Measurements from ENCODE around the gene GRN. TPM values are rescaled to one million over a fixed set of nuclear protein-coding genes. Genes with fewer than 3 reads are reported as not detected.

The GRN gene
- total and polyA plus RNA-seq, 2 of the 13 experiments (the other 11 are each of a cell fraction or from before 2014, with no cell fraction given), result 86.6 to 143 TPM

DNA sequence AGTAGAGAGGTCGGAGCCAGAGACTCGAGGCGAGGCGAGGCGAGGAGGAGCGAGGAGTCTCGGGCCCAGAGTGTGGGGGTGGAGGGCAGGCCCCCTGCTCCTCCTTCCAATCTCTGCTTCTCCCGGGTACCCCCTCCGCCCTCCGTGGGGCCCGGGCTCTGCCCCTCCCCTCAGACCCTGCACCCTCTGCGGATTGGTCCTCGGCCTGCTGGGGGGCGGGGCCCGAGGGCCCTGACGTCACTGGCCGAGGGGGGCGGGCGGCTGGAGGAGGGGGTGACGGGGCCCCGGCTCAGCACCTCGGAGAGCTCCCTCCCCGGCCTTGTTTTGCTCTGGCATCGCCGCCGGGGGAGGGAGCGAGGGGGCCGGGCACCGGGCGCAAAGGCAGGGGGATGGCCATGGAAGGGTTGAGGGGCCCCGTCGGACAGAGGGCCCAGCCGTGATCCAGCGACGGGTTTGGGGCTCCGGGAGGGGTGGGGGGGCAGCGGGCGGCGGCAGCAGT is 36.7 kb upstream of the GRN start, which contains the start of gene RUNDC3A (continued):
- TF ChIP-seq PHB2 (IDR thresholded peaks at IDR 0.05; ENCODE audit: partially characterized antibody) (no peak), SIN3A (IDR thresholded peaks at IDR 0.05; ENCODE audit: borderline replicate concordance, low read depth, low read length) (peak; percentile 88; the same call in 1 of the 2 replicates), ZSCAN25 (CRISPR knock-in tag; IDR thresholded peaks at IDR 0.05) (no peak; the same call in 1 of the 2 replicates), GATA4 (IDR thresholded peaks at IDR 0.05; ENCODE audit: borderline replicate concordance, low read depth) (no peak), RBM39 (IDR thresholded peaks at IDR 0.05; ENCODE audit: low read depth, low read length, poor library complexity, severe bottlenecking) (no peak), ZKSCAN5 (CRISPR knock-in tag; IDR thresholded peaks at IDR 0.05) (no peak), ZNF432 (CRISPR knock-in tag; IDR thresholded peaks at IDR 0.05; ENCODE audit: borderline replicate concordance) (no peak), MAFF (IDR thresholded peaks at IDR 0.05; ENCODE audit: low read depth, low read length) (no peak), SRSF1 (optimal IDR thresholded peaks at IDR 0.05; ENCODE audit: low read depth, low read length) (no peak), ZNF672 (CRISPR knock-in tag; IDR thresholded peaks at IDR 0.05) (peak; percentile 63; the same call in 1 of the 2 replicates), ZNF264 (CRISPR knock-in tag; IDR thresholded peaks at IDR 0.05) (0 out of 2 replicates have a peak, but pooled peaks have one; percentile 47), ZNF101 (CRISPR knock-in tag; IDR thresholded peaks at IDR 0.05; ENCODE audit: borderline replicate concordance, low read depth) (no peak), REPIN1 (CRISPR knock-in tag; IDR thresholded peaks at IDR 0.05; ENCODE audit: borderline replicate concordance, low read depth) (no peak), POLR2AphosphoS2 (IDR thresholded peaks at IDR 0.05; ENCODE audit: low read depth, low read length) (no peak), PRMT3 (CRISPR knock-in tag; IDR thresholded peaks at IDR 0.05; ENCODE audit: borderline replicate concordance, low read depth) (no peak)
- TF ChIP-seq, protein P1, sequence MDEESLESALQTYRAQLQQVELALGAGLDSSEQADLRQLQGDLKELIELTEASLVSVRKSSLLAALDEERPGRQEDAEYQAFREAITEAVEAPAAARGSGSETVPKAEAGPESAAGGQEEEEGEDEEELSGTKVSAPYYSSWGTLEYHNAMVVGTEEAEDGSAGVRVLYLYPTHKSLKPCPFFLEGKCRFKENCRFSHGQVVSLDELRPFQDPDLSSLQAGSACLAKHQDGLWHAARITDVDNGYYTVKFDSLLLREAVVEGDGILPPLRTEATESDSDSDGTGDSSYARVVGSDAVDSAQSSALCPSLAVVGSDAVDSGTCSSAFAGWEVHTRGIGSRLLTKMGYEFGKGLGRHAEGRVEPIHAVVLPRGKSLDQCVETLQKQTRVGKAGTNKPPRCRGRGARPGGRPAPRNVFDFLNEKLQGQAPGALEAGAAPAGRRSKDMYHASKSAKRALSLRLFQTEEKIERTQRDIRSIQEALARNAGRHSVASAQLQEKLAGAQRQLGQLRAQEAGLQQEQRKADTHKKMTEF (CRISPR knock-in tag; IDR thresholded peaks at IDR 0.05), result peak; percentile 89; the same call in 1 of the 2 replicates
- TF ChIP-seq, protein P2, sequence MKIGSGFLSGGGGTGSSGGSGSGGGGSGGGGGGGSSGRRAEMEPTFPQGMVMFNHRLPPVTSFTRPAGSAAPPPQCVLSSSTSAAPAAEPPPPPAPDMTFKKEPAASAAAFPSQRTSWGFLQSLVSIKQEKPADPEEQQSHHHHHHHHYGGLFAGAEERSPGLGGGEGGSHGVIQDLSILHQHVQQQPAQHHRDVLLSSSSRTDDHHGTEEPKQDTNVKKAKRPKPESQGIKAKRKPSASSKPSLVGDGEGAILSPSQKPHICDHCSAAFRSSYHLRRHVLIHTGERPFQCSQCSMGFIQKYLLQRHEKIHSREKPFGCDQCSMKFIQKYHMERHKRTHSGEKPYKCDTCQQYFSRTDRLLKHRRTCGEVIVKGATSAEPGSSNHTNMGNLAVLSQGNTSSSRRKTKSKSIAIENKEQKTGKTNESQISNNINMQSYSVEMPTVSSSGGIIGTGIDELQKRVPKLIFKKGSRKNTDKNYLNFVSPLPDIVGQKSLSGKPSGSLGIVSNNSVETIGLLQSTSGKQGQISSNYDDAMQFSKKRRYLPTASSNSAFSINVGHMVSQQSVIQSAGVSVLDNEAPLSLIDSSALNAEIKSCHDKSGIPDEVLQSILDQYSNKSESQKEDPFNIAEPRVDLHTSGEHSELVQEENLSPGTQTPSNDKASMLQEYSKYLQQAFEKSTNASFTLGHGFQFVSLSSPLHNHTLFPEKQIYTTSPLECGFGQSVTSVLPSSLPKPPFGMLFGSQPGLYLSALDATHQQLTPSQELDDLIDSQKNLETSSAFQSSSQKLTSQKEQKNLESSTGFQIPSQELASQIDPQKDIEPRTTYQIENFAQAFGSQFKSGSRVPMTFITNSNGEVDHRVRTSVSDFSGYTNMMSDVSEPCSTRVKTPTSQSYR (CRISPR knock-in tag; IDR thresholded peaks at IDR 0.05; ENCODE audit: borderline replicate concordance), result peak; percentile 59; the same call in 1 of the 2 replicates
- TF ChIP-seq, protein P3, sequence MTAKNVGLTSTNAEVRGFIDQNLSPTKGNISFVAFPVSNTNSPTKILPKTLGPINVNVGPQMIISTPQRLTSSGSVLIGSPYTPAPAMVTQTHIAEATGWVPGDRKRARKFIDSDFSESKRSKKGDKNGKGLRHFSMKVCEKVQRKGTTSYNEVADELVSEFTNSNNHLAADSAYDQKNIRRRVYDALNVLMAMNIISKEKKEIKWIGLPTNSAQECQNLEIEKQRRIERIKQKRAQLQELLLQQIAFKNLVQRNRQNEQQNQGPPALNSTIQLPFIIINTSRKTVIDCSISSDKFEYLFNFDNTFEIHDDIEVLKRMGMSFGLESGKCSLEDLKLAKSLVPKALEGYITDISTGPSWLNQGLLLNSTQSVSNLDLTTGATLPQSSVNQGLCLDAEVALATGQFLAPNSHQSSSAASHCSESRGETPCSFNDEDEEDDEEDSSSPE (CRISPR knock-in tag; IDR thresholded peaks at IDR 0.05), result no peak
- TF ChIP-seq, protein P4, sequence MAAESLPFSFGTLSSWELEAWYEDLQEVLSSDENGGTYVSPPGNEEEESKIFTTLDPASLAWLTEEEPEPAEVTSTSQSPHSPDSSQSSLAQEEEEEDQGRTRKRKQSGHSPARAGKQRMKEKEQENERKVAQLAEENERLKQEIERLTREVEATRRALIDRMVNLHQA (CRISPR knock-in tag; IDR thresholded peaks at IDR 0.05), result no peak
- TF ChIP-seq, protein P5, sequence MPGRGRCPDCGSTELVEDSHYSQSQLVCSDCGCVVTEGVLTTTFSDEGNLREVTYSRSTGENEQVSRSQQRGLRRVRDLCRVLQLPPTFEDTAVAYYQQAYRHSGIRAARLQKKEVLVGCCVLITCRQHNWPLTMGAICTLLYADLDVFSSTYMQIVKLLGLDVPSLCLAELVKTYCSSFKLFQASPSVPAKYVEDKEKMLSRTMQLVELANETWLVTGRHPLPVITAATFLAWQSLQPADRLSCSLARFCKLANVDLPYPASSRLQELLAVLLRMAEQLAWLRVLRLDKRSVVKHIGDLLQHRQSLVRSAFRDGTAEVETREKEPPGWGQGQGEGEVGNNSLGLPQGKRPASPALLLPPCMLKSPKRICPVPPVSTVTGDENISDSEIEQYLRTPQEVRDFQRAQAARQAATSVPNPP (CRISPR knock-in tag; IDR thresholded peaks at IDR 0.05), result no peak
